Activated CD8-positive, alpha-beta T cell treated with anti-CD3 and anti-CD28 coated beads, Interleukin-2, amount 10 ng/mL, durations not matched to agents 7 days and 5 days (primary cell): ENCODE results near the gene GRHL1. TPM values are rescaled to one million over a fixed set of nuclear protein-coding genes. Genes with fewer than 3 reads are reported as not detected.

Source experiments
- ATAC-seq: fragments of 150-1000 bp; cut with Tn5 transposase; one replicate; pipeline ENCODE4 v1.10.0; 2021; ENCODE audit warnings: moderate library complexity
- CTCF ChIA-PET: fragments of 350-600 bp; sonication (Branson Sonifier 250); formaldehyde crosslinking; loops from one replicate; lab custom pipeline; 2021; ENCODE audit warnings: antibody characterized with exemption; lab: Charles Lee
- POLR2A ChIA-PET: fragments of 350-600 bp; sonication (Branson Sonifier 250); formaldehyde crosslinking; loops from one replicate; lab custom pipeline; 2021; ENCODE audit warnings: antibody characterized with exemption; lab: Charles Lee
- DNase-seq: peaks from one replicate; pipeline ENCODE4 v3.0.0-alpha.2; 2020
- H3K27ac Mint-ChIP-seq: one replicate; pipeline ENCODE4 v1.8.0; 2021; ENCODE audit warnings: mild to moderate bottlenecking, mixed read lengths
- H3K27me3 Mint-ChIP-seq: one replicate; pipeline ENCODE4 v1.8.0; 2021; ENCODE audit warnings: low read depth, mixed read lengths
- H3K36me3 Mint-ChIP-seq: one replicate; pipeline ENCODE4 v1.8.0; 2021; ENCODE audit warnings: low read depth, mixed read lengths
- H3K4me1 Mint-ChIP-seq: one replicate; pipeline ENCODE4 v1.8.0; 2021; ENCODE audit warnings: low read depth, mixed read lengths
- H3K4me3 Mint-ChIP-seq: one replicate; pipeline ENCODE4 v1.8.0; 2021; ENCODE audit warnings: mild to moderate bottlenecking, mixed read lengths
- H3K9me3 Mint-ChIP-seq: one replicate; pipeline ENCODE4 v1.8.0; 2022; ENCODE audit warnings: mixed read lengths; ENCODE audit not compliant: insufficient read depth
- total RNA-seq, 2 experiments: library from RNA; stranded (reverse); gene quantifications; one replicate each; pipeline ENCODE4 v1.2.3, GENCODE V29; 2021

Gene GRHL1
- total RNA-seq, 2 experiments from 2014 or later = 0.55 to 0.57 TPM

- Mint-ChIP-seq H3K27me3 (peaks cover 22% of the 10 kb centered on the region), H3K36me3 (no peaks in the 10 kb centered on the region), H3K4me1 (peaks cover 3% of the 10 kb centered on the region), H3K27ac (no peak overlapping the region), H3K4me3 (no peak overlapping the region), H3K9me3 (no peaks in the 10 kb centered on the region)
- no peak for DNase-seq
- ChIA-PET CTCF (interaction anchor here (0.7 to 8.1 kb wide), 11 partner anchors 11 to 583 kb away, joined by 3 to 205 read pairs (median 21); partner anchors contain the start of gene KLF11), POLR2A (interaction anchor here (0.6 to 1.2 kb wide), 3 partner anchors 10 to 151 kb away, joined by 3 to 6 read pairs (median 3); no protein-coding TSS in a partner anchor)
- ATAC-seq = no peak
Observed at GRCh38 chr2:9985531-9986328, 34.2 kb downstream of the GRHL1 start.

GRCh38 chr2:9988320-9988719, 36.8 kb downstream of the GRHL1 start:
- Mint-ChIP-seq H3K9me3 (no peaks in the 10 kb centered on the region), H3K4me1 (peaks cover 2% of the 10 kb centered on the region), H3K27me3 (peaks cover 8% of the 10 kb centered on the region), H3K27ac (no peak overlapping the region), H3K4me3 (no peak overlapping the region), H3K36me3 (no peaks in the 10 kb centered on the region)
- ChIA-PET CTCF (interaction anchor here (8.1 kb wide), 1 partner anchor 60 kb away, joined by 205 read pairs; the partner anchor contains the start of gene KLF11), POLR2A (no interaction called here)
- ATAC-seq (no peak), DNase-seq (no peak)

- no peaks in the 10 kb centered on the region for H3K27me3 Mint-ChIP-seq
- no peak for ATAC-seq
- H3K4me1 Mint-ChIP-seq = no peaks in the 10 kb centered on the region
- no peaks in the 10 kb centered on the region for H3K9me3 Mint-ChIP-seq
- POLR2A ChIA-PET = no interaction called here
- DNase-seq = no peak
- H3K27ac Mint-ChIP-seq = no peak overlapping the region
- CTCF ChIA-PET = no interaction called here
- H3K36me3 Mint-ChIP-seq = no peaks in the 10 kb centered on the region
- no peak overlapping the region for H3K4me3 Mint-ChIP-seq
Observed at GRCh38 chr2:9990736-9991135, 39.2 kb downstream of the GRHL1 start.

GRCh38 chr2:9991221-9991620, 39.7 kb downstream of the GRHL1 start:
- ChIA-PET CTCF (interaction anchor here (2.8 kb wide), 1 partner anchor 7 kb away, joined by 30 read pairs; no protein-coding TSS in a partner anchor), POLR2A (no interaction called here)
- H3K27ac Mint-ChIP-seq = no peak overlapping the region
- ATAC-seq (no peak), DNase-seq (no peak)
- H3K9me3 Mint-ChIP-seq = no peaks in the 10 kb centered on the region
- no peaks in the 10 kb centered on the region for H3K36me3 Mint-ChIP-seq
- no peaks in the 10 kb centered on the region for H3K4me1 Mint-ChIP-seq
- H3K27me3 Mint-ChIP-seq = no peaks in the 10 kb centered on the region
- no peak overlapping the region for H3K4me3 Mint-ChIP-seq

- ChIA-PET CTCF (interaction anchor here (2.8 kb wide), 1 partner anchor 8 kb away, joined by 30 read pairs; no protein-coding TSS in a partner anchor), POLR2A (no interaction called here)
- Mint-ChIP-seq H3K9me3 (no peaks in the 10 kb centered on the region), H3K36me3 (no peaks in the 10 kb centered on the region), H3K27me3 (no peaks in the 10 kb centered on the region), H3K27ac (no peak overlapping the region), H3K4me3 (no peak overlapping the region), H3K4me1 (no peaks in the 10 kb centered on the region)
- no peak for ATAC-seq
- no peak for DNase-seq
Observed at GRCh38 chr2:9991829-9992273, 40.4 kb downstream of the GRHL1 start.

- H3K9me3 Mint-ChIP-seq = no peaks in the 10 kb centered on the region
- H3K4me1 Mint-ChIP-seq = no peaks in the 10 kb centered on the region
- H3K36me3 Mint-ChIP-seq = no peaks in the 10 kb centered on the region
- ChIA-PET POLR2A (no interaction called here), CTCF (interaction anchor here (1.2 to 2.8 kb wide), 2 partner anchors 9 to 80 kb away, joined by 3 to 30 read pairs; no protein-coding TSS in a partner anchor)
- DNase-seq (no peak), ATAC-seq (no peak)
- H3K4me3 Mint-ChIP-seq = no peak overlapping the region
- H3K27me3 Mint-ChIP-seq = no peaks in the 10 kb centered on the region
- H3K27ac Mint-ChIP-seq = no peak overlapping the region
Observed at GRCh38 chr2:9992427-9993187, 41.1 kb downstream of the GRHL1 start.

- ATAC-seq = no peak
- ChIA-PET POLR2A (interaction anchor here (0.8 kb wide), 1 partner anchor 10 kb away, joined by 3 read pairs; no protein-coding TSS in a partner anchor), CTCF (interaction anchor here (0.9 to 2.8 kb wide), 3 partner anchors 10 to 179 kb away, joined by 3 to 30 read pairs (median 3); no protein-coding TSS in a partner anchor)
- DNase-seq = no peak
- Mint-ChIP-seq H3K9me3 (no peaks in the 10 kb centered on the region), H3K4me1 (no peaks in the 10 kb centered on the region), H3K27ac (no peak overlapping the region), H3K4me3 (no peak overlapping the region), H3K36me3 (no peaks in the 10 kb centered on the region), H3K27me3 (no peaks in the 10 kb centered on the region)
Observed at GRCh38 chr2:9993488-9994165, 42.1 kb downstream of the GRHL1 start.

GRCh38 chr2:9994462-9994861, 43.0 kb downstream of the GRHL1 start:
- CTCF ChIA-PET = no interaction called here
- H3K9me3 Mint-ChIP-seq = no peaks in the 10 kb centered on the region
- no peak overlapping the region for H3K4me3 Mint-ChIP-seq
- DNase-seq (no peak), ATAC-seq (no peak)
- no peak overlapping the region for H3K27ac Mint-ChIP-seq
- no peaks in the 10 kb centered on the region for H3K36me3 Mint-ChIP-seq
- no peaks in the 10 kb centered on the region for H3K4me1 Mint-ChIP-seq
- POLR2A ChIA-PET = no interaction called here
- no peaks in the 10 kb centered on the region for H3K27me3 Mint-ChIP-seq

- no peaks in the 10 kb centered on the region for H3K27me3 Mint-ChIP-seq
- H3K27ac Mint-ChIP-seq = no peak overlapping the region
- H3K4me3 Mint-ChIP-seq = no peak overlapping the region
- no peaks in the 10 kb centered on the region for H3K4me1 Mint-ChIP-seq
- ChIA-PET POLR2A (interaction anchor here (1.2 kb wide), 1 partner anchor 10 kb away, joined by 3 read pairs; no protein-coding TSS in a partner anchor), CTCF (interaction anchor here (2.1 to 3.6 kb wide), 2 partner anchors 11 to 181 kb away, joined by 5 to 31 read pairs; no protein-coding TSS in a partner anchor)
- ATAC-seq (no peak), DNase-seq (no peak)
- H3K9me3 Mint-ChIP-seq = no peaks in the 10 kb centered on the region
- no peaks in the 10 kb centered on the region for H3K36me3 Mint-ChIP-seq
Observed at GRCh38 chr2:9995059-9995458, 43.6 kb downstream of the GRHL1 start.

- ATAC-seq (no peak), DNase-seq (no peak)
- POLR2A ChIA-PET = interaction anchor here (1.2 kb wide), 1 partner anchor 12 kb away, joined by 3 read pairs; no protein-coding TSS in a partner anchor
- H3K27ac Mint-ChIP-seq = no peak overlapping the region
- CTCF ChIA-PET = interaction anchor here (1.2 to 3.6 kb wide), 3 partner anchors 12 to 183 kb away, joined by 3 to 31 read pairs (median 5); no protein-coding TSS in a partner anchor
- H3K36me3 Mint-ChIP-seq = no peaks in the 10 kb centered on the region
- H3K9me3 Mint-ChIP-seq = no peaks in the 10 kb centered on the region
- H3K4me1 Mint-ChIP-seq = no peaks in the 10 kb centered on the region
- H3K27me3 Mint-ChIP-seq = no peaks in the 10 kb centered on the region
- H3K4me3 Mint-ChIP-seq = no peak overlapping the region
Observed at GRCh38 chr2:9996321-9996720, 44.8 kb downstream of the GRHL1 start.

- Mint-ChIP-seq H3K27ac (no peak overlapping the region), H3K36me3 (no peaks in the 10 kb centered on the region), H3K9me3 (no peaks in the 10 kb centered on the region), H3K4me3 (no peak overlapping the region), H3K27me3 (no peaks in the 10 kb centered on the region), H3K4me1 (no peaks in the 10 kb centered on the region)
- ATAC-seq = no peak
- no peak for DNase-seq
- POLR2A ChIA-PET = no interaction called here
- CTCF ChIA-PET = interaction anchor here (1.3 to 3.6 kb wide), 2 partner anchors 14 to 184 kb away, joined by 5 to 31 read pairs; no protein-coding TSS in a partner anchor
Observed at GRCh38 chr2:9997936-9998335, 46.4 kb downstream of the GRHL1 start.
